Jurkat, Clone E6-1 (cell line): ENCODE measurements around the gene KLK12.
"Not testable (repeated sequence)": the region's sequence is repeated elsewhere in the genome, so short reads cannot be mapped to it uniquely, and the experiment has no call there.

ENCODE experiments used
- DNase-seq: peaks from one replicate; pipeline ENCODE4 v3.0.0-alpha.2; 2011; ENCODE audit warnings: low read depth, low spot score
- H3K4me3 ChIP-seq: 2 replicates; pipeline ENCODE4 v1.5.1; 2011; ENCODE audit warnings: mild to moderate bottlenecking, low read length, control low read depth, moderate library complexity

KLK12 gene

DNA sequence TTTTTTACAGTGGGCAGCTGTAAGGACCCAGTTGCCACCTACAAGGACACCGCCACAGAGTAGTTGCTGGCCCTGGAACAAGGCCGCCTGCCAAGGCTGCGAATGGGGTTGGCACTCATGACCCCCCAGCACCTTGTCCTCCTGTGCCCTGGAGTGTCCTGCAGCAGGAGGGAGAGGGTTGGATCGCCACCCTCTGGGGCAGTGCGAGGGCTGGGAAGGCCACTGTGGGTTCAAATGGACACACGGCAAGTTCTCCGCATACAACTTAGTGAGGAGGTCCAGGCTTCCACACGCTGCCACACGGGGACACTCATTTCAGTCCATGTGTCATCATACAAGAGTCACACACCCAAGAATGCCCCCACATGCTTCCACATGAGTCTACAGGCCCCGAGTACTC lies 34.4 kb downstream of the KLK12 start:
- no peak overlapping the region for H3K4me3 ChIP-seq
- no peak for DNase-seq

- DNase-seq = no peak
These were observed 36.1 kb downstream of the KLK12 start for GRCh38 chr19:50998686-50999085.

DNA sequence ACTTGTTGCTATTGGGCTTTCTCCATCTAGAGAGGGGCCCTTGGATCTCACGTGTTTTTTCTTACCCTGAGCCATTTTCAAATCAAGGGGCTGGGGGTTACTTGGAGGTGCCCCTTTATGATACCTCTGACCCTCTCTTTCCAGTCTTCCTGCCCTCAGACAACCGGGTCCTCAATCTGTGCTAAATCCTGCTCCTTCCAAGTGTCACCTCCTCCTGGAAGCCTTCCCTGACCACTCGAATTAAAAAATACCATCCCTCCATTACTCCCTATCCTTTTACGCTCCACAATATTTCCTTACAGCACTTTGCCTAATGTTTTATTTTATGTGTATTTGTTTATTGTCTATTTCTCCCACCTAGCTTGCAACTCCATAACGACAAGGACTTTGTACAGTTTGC lies 36.7 kb downstream of the KLK12 start:
- no peak overlapping the region for H3K4me3 ChIP-seq
- no peak for DNase-seq

More at GRCh38 chr19:50998686-50999085, 36.1 kb downstream of the KLK12 start:
- H3K4me3 ChIP-seq = no peak overlapping the region

- DNase-seq = peak; percentile 39
These were observed 40.7 kb downstream of the KLK12 start for GRCh38 chr19:50994129-50994528.

GRCh38 chr19:50992666-50993035 lies 42.2 kb downstream of the KLK12 start:
- no peak overlapping the region for H3K4me3 ChIP-seq
- DNase-seq = no peak

More at GRCh38 chr19:50994129-50994528, 40.7 kb downstream of the KLK12 start:
- no peak overlapping the region for H3K4me3 ChIP-seq

DNA sequence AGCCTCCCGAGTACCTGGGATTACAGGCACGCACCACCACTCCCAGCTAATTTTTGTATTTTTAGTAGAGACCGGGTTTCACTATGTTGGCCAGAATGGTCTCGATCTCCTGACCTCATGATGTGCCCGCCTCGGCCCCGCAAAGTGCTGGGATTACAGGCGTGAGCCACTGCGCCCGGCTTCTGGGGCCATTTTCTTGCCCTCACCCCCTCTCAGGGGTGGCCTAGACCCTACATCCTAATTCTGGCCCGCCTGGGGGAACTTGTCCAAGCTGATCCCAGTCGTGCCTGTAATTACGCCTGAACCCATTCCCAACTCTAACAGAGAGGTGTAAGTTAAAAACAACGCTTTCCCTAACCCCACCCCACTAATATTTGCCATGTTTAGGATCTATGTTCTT lies 50.4 kb downstream of the KLK12 start:
- DNase-seq, H3K4me3 ChIP-seq: not testable (repeated sequence)

- no peak for DNase-seq
- H3K4me3 ChIP-seq = no peak within 1 kb of the TSS
These were observed 51.0 kb downstream of the KLK12 start, which contains the start of gene KLK7 for GRCh38 chr19:50983625-50984292. Gene KLK7, minus strand, starts transcription at chr19:50983917. Its CDS starts 1,518 bp downstream, at chr19:50982399.

GRCh38 chr19:50982186-50982585 lies 52.6 kb downstream of the KLK12 start:
- DNase-seq = no peak
- H3K4me3 ChIP-seq = no peak overlapping the region

DNA sequence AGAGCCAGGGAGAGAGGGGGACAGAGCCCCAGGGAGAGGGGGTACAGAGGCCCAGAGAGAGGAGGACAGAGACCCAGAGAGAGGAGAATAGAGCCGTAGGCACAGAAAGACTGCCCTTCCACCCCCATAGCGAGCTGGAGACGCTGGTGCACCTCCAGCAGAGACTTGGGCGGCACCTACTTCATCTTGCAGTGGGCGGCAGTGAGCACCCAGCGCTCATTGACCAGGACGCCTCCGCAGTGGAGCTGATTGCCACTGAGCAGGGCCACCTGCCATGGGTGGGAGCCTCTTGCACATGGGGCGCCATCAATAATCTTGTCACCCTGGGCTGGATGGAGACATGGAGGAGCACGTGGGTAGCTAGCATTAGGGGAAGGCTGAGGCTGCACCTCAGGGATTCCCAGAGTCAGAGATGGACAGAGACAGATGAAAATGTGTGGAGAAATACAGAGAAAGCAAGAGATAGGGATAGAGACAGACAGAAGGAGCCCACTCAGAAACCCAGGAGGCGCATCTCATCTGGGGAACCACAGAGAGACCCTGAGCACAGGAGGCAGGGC lies 53.1 kb downstream of the KLK12 start:
- DNase-seq = no peak
- no peak overlapping the region for H3K4me3 ChIP-seq

DNA sequence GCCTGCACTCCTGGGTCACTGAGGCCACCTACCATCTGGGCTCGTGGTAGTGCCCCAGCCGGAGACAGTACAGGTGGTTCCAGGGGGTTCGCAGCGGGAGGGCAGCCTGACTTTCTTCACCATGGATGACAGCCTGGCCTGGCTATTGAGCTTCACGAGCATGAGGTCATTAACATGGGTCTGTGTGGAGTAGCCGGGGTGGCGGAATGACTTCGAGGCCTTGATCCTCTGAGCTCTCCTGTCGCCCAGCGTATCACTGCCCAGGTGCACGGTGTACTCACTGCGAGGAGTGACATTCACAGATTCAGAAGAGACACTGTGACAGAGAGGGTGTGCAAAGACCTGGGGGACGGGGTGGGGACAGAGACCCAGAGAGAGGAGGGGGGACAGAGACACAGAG lies 54.6 kb downstream of the KLK12 start:
- DNase-seq = no peak
- no peak overlapping the region for H3K4me3 ChIP-seq

DNA sequence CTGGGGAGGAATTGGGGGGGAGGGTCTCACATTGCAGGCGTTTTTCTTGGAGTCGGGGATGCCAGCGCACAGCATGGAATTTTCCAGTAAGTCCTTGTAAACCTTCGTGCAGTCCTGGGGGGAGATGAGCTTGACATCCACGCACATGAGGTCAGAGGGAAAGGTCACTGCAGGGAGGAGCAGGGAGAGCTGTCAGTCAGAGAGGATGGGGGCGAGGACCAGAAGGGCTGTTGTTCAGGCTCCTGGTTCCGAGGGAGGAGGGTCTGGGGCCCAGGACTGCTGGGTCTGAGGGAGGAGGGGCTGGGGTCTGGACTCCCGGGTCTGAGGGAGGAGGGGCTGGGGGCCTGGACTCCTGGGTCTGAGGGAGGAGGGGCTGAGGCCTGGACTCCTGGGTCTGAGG lies 55.0 kb downstream of the KLK12 start:
- H3K4me3 ChIP-seq = no peak overlapping the region
- no peak for DNase-seq
